Neural cell (in vitro differentiated cells): ENCODE measurements around the gene CAMSAP2.

Source experiments
- EP300 ChIP-seq: fragments of 450-650 bp; conservative IDR thresholded peaks from 2 replicates; pipeline ENCODE4 v1.6.1; 2014; ENCODE audit warnings: antibody characterized with exemption, mild to moderate bottlenecking, moderate library complexity; ENCODE audit not compliant: poor library complexity, severe bottlenecking
- MXI1 ChIP-seq: fragments of 450-650 bp; conservative IDR thresholded peaks from 2 replicates; pipeline ENCODE4 v1.6.1; 2014; ENCODE audit warnings: antibody characterized with exemption, mild to moderate bottlenecking; ENCODE audit not compliant: poor library complexity, severe bottlenecking
- POLR2AphosphoS5 ChIP-seq: IDR thresholded peaks from 2 replicates; pipeline ENCODE4 v1.6.1; 2012
- REST ChIP-seq: IDR thresholded peaks from 2 replicates; pipeline ENCODE4 v1.6.1; 2012; ENCODE audit warnings: borderline replicate concordance
- SMC3 ChIP-seq: fragments of 450-650 bp; conservative IDR thresholded peaks from 2 replicates; pipeline ENCODE4 v1.6.1; 2014; ENCODE audit warnings: antibody characterized with exemption, mild to moderate bottlenecking, moderate library complexity; ENCODE audit not compliant: poor library complexity
- TAF1 ChIP-seq: IDR thresholded peaks from 2 replicates; pipeline ENCODE4 v1.6.1; 2012; ENCODE audit warnings: low read depth
- TF ChIP-seq, protein P1 (sequence below): fragments of 450-650 bp; IDR thresholded peaks from 2 replicates; pipeline ENCODE4 v1.5.1; 2014; ENCODE audit warnings: antibody characterized with exemption, mild to moderate bottlenecking, moderate library complexity; ENCODE audit not compliant: poor library complexity, severe bottlenecking

GRCh38 chr1:200780545-200781369 lies 42.1 kb downstream of the CAMSAP2 start:
- TF ChIP-seq, protein P1, sequence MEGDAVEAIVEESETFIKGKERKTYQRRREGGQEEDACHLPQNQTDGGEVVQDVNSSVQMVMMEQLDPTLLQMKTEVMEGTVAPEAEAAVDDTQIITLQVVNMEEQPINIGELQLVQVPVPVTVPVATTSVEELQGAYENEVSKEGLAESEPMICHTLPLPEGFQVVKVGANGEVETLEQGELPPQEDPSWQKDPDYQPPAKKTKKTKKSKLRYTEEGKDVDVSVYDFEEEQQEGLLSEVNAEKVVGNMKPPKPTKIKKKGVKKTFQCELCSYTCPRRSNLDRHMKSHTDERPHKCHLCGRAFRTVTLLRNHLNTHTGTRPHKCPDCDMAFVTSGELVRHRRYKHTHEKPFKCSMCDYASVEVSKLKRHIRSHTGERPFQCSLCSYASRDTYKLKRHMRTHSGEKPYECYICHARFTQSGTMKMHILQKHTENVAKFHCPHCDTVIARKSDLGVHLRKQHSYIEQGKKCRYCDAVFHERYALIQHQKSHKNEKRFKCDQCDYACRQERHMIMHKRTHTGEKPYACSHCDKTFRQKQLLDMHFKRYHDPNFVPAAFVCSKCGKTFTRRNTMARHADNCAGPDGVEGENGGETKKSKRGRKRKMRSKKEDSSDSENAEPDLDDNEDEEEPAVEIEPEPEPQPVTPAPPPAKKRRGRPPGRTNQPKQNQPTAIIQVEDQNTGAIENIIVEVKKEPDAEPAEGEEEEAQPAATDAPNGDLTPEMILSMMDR, result no peak
- TF ChIP-seq MXI1 (no peak), SMC3 (no peak), REST (no peak), TAF1 (no peak), POLR2AphosphoS5 (no peak), EP300 (no peak)
